SU-DHL-6 (cell line): ENCODE data around the gene RGS1.

Experiments used
- CTCF ChIP-seq: fragments of 200-600 bp; sonication (generic); IDR thresholded peaks from one replicate; pipeline ENCODE4 v1.5.1; 2017; ENCODE audit warnings: antibody characterized with exemption, mild to moderate bottlenecking, low read length, moderate library complexity; ENCODE audit not compliant: insufficient read depth, poor library complexity, severe bottlenecking
- EZH2phosphoT487 ChIP-seq: fragments of 200-600 bp; sonication (generic), shearing (Covaris generic); conservative IDR thresholded peaks from 2 replicates; pipeline ENCODE4 v1.6.1; 2018; ENCODE audit warnings: mild to moderate bottlenecking, antibody characterized with exemption, low read length, moderate library complexity, mixed read lengths

GRCh38 chr1:192629612-192630011 lies 54.0 kb downstream of the RGS1 start:
- TF ChIP-seq CTCF (no peak), EZH2phosphoT487 (no peak)
